GM10248 (cell line): Measurements from ENCODE around the gene CDC6.

Experiments
- CTCF ChIA-PET: fragments of 300-600 bp; sonication (Branson Sonifier 250); formaldehyde crosslinking; extraction: SDS; loops from one replicate; lab custom pipeline; 2021; ENCODE audit warnings: antibody characterized with exemption; lab: Yijun Ruan, JAX
- POLR2A ChIA-PET: fragments of 350-650 bp; sonication (Branson Sonifier 250); formaldehyde crosslinking; extraction: SDS; loops from one replicate; lab custom pipeline; 2020; ENCODE audit warnings: antibody characterized with exemption; lab: Yijun Ruan, JAX
- DNase-seq: peaks from one replicate; pipeline ENCODE4 v3.0.0; 2012; ENCODE audit errors: extremely low spot score
- CTCF ChIP-seq: IDR thresholded peaks from 2 replicates; pipeline ENCODE4 v1.5.1; 2012; ENCODE audit warnings: mild to moderate bottlenecking, low read depth; ENCODE audit errors: extremely low read depth, missing control alignments, control extremely low read depth

The CDC6 gene

GRCh38 chr17:40341808-40342503 is 54.3 kb downstream of the CDC6 start:
- CTCF ChIA-PET = interaction anchor here (0.6 to 4.7 kb wide), 9 partner anchors 10 to 38 kb away, joined by 3 to 19 read pairs (median 3); no protein-coding TSS in a partner anchor
- DNase-seq = no peak
- POLR2A ChIA-PET = interaction anchor here (0.6 kb wide), 2 partner anchors 13 to 170 kb away, joined by 3 to 8 read pairs; no protein-coding TSS in a partner anchor
- no peak for TF ChIP-seq CTCF

- no peak for TF ChIP-seq CTCF
- ChIA-PET POLR2A (interaction anchor here (0.6 kb wide), 2 partner anchors 13 to 170 kb away, joined by 3 to 8 read pairs; no protein-coding TSS in a partner anchor), CTCF (interaction anchor here (0.6 to 4.9 kb wide), 7 partner anchors 9 to 39 kb away, joined by 3 to 46 read pairs (median 7); no protein-coding TSS in a partner anchor)
- DNase-seq = no peak
Measured at GRCh38 chr17:40342504-40343218, 55.0 kb downstream of the CDC6 start.

GRCh38 chr17:40343219-40344119 is 55.8 kb downstream of the CDC6 start:
- ChIA-PET CTCF (interaction anchor here (1.0 to 4.9 kb wide), 7 partner anchors 8 to 189 kb away, joined by 3 to 46 read pairs (median 4); no protein-coding TSS in a partner anchor), POLR2A (no interaction called here)
- no peak for DNase-seq
- TF ChIP-seq CTCF = no peak

GRCh38 chr17:40344421-40345160 is 56.9 kb downstream of the CDC6 start:
- no peak for DNase-seq
- no peak for TF ChIP-seq CTCF
- POLR2A ChIA-PET = no interaction called here
- CTCF ChIA-PET = interaction anchor here (1.0 to 4.9 kb wide), 8 partner anchors 10 to 187 kb away, joined by 3 to 46 read pairs (median 6); partner anchors contain the start of gene RARA

- ChIA-PET CTCF (interaction anchor here (1.0 to 4.9 kb wide), 8 partner anchors 10 to 202 kb away, joined by 3 to 46 read pairs (median 4); partner anchors contain the start of gene RARA), POLR2A (interaction anchor here (0.6 kb wide), 1 partner anchor 22 kb away, joined by 3 read pairs; no protein-coding TSS in a partner anchor)
- TF ChIP-seq CTCF = no peak
- DNase-seq = no peak
Measured at GRCh38 chr17:40345161-40345993, 57.7 kb downstream of the CDC6 start.
